PC-3 (cell line): ENCODE data around the gene CFD. TPM values are rescaled to one million over a fixed set of nuclear protein-coding genes. Genes with fewer than 3 reads are reported as not detected.

Experiments used
- ATAC-seq: fragments of 200-7000 bp; cut with Tn5 transposase; 2 replicates; pipeline ENCODE4 v1.9.1; 2020; ENCODE audit warnings: mild to moderate bottlenecking, moderate library complexity
- BruUV-seq: library from RNA; stranded (reverse); fragments of 400-500 nt; replicated peaks from 2 replicates; lab custom pipeline; 2021; lab: Mats Ljungman, UMichigan
- CTCF ChIA-PET: fragments of 300-600 bp; sonication (Branson Sonifier 250); formaldehyde crosslinking; loops from one replicate; lab custom pipeline; 2022; ENCODE audit warnings: antibody characterized with exemption; lab: Charles Lee
- POLR2A ChIA-PET: fragments of 300-600 bp; sonication (Branson Sonifier 250); formaldehyde crosslinking; loops from one replicate; lab custom pipeline; 2022; ENCODE audit warnings: antibody characterized with exemption; ENCODE audit not compliant: unreplicated experiment; lab: Charles Lee
- DNase-seq: peaks from one replicate; pipeline ENCODE4 v3.0.0-alpha.2; 2015
- H2AFZ ChIP-seq: fragments of 300-600 bp; sonication (generic); 2 replicates; pipeline ENCODE4 v1.6.0; 2016; ENCODE audit warnings: antibody characterized with exemption, low read length
- H3F3A ChIP-seq: fragments of 300-600 bp; sonication (generic); one replicate; pipeline ENCODE4 v1.6.0; 2017; ENCODE audit warnings: antibody characterized with exemption, low read length, control low read depth, mild to moderate bottlenecking; ENCODE audit not compliant: unreplicated experiment
- H3K27ac ChIP-seq: fragments of 300-600 bp; sonication (generic); 2 replicates; pipeline ENCODE4 v1.5.1; 2016; ENCODE audit warnings: mild to moderate bottlenecking, low read length
- H3K27me3 ChIP-seq: fragments of 300-600 bp; sonication (generic); 2 replicates; pipeline ENCODE4 v1.6.1; 2016; ENCODE audit warnings: low read length, mixed read lengths
- H3K36me3 ChIP-seq: fragments of 300-600 bp; sonication (generic); 2 replicates; pipeline ENCODE4 v1.6.1; 2016; ENCODE audit warnings: low read depth, mixed run types, low read length, mixed read lengths
- H3K4me1 ChIP-seq: fragments of 300-600 bp; sonication (generic); 2 replicates; pipeline ENCODE4 v1.5.1; 2016; ENCODE audit warnings: low read length; ENCODE audit not compliant: insufficient read depth
- H3K4me2 ChIP-seq: fragments of 300-600 bp; sonication (generic); 2 replicates; pipeline ENCODE4 v1.6.0; 2016; ENCODE audit warnings: low read length
- H3K4me3 ChIP-seq: fragments of 300-600 bp; sonication (generic); 2 replicates; pipeline ENCODE4 v1.5.1; 2016; ENCODE audit warnings: mild to moderate bottlenecking, low read length, mixed read lengths
- H3K79me2 ChIP-seq: fragments of 300-600 bp; sonication (generic); 2 replicates; pipeline ENCODE4 v1.6.1; 2017; ENCODE audit warnings: low read length, mixed read lengths
- H3K9ac ChIP-seq: fragments of 300-600 bp; sonication (generic); 2 replicates; pipeline ENCODE4 v1.6.0; 2016; ENCODE audit warnings: mild to moderate bottlenecking, low read length
- H3K9me2 ChIP-seq: fragments of 300-600 bp; sonication (generic); replicated peaks from 2 replicates; pipeline ENCODE4 v1.6.1; 2016; ENCODE audit warnings: mixed run types, low read length, mixed read lengths
- H3K9me3 ChIP-seq: fragments of 300-600 bp; sonication (generic); 2 replicates; pipeline ENCODE4 v1.6.1; 2016; ENCODE audit warnings: low read length, mixed read lengths
- H4K20me1 ChIP-seq: fragments of 300-600 bp; sonication (generic); 2 replicates; pipeline ENCODE4 v1.6.1; 2016; ENCODE audit warnings: low read length, mixed read lengths
- CTCF ChIP-seq: fragments of 300-600 bp; sonication (generic); conservative IDR thresholded peaks from 2 replicates; pipeline ENCODE4 v1.5.1; 2017; ENCODE audit warnings: antibody characterized with exemption, low read depth, mild to moderate bottlenecking, low read length
- EZH2 ChIP-seq: fragments of 300-600 bp; sonication (generic); IDR thresholded peaks from one replicate; pipeline ENCODE4 v1.6.1; 2017; ENCODE audit warnings: antibody characterized with exemption, mild to moderate bottlenecking, low read length; ENCODE audit not compliant: unreplicated experiment
- EZH2phosphoT487 ChIP-seq: fragments of 300-600 bp; sonication (generic); IDR thresholded peaks from 2 replicates; pipeline ENCODE4 v1.6.1; 2018; ENCODE audit warnings: mild to moderate bottlenecking, antibody characterized with exemption, low read length, borderline replicate concordance
- intact Hi-C: fragments of 100-400 bp; cut with micrococcal nuclease; formaldehyde crosslinking; loops from 2 replicates; pipeline ENCODE4 v1.9.0; 2023
- total RNA-seq: library from RNA; depleted of rRNA; stranded (reverse); fragments of >200 nt; gene quantifications from 2 replicates; pipeline ENCODE4 v1.2.3, GENCODE V29; 2014

CFD gene
- total RNA-seq, 1 experiment from 2014 or later, result 22.4 TPM

- BruUV-seq, result no TSS peak
- H3K27me3 ChIP-seq, result no peaks in the 10 kb centered on the region
- POLR2A ChIA-PET, result no interaction called here
- H3K4me2 ChIP-seq, result no peak overlapping the region
- H2AFZ ChIP-seq, result no peak overlapping the region
- no peaks in the 10 kb centered on the region for H3F3A ChIP-seq
- H4K20me1 ChIP-seq, result no peaks in the 10 kb centered on the region
- no peak overlapping the region for H3K9ac ChIP-seq
- no peak overlapping the region for H3K27ac ChIP-seq
- H3K4me3 ChIP-seq, result no peak overlapping the region
- H3K9me2 ChIP-seq, result no peaks in the 10 kb centered on the region
- CTCF ChIA-PET, result no interaction called here
- no peaks in the 10 kb centered on the region for H3K79me2 ChIP-seq
- no peaks in the 10 kb centered on the region for H3K9me3 ChIP-seq
- no peaks in the 10 kb centered on the region for H3K4me1 ChIP-seq
- intact Hi-C loops, result no loop called here
- TF ChIP-seq EZH2phosphoT487 (no peak), EZH2 (no peak)
- no peaks in the 10 kb centered on the region for H3K36me3 ChIP-seq
- ATAC-seq, result no peak
- no peak for DNase-seq
These were observed 34.6 kb upstream of the CFD start for GRCh38 chr19:824885-825284.

DNA sequence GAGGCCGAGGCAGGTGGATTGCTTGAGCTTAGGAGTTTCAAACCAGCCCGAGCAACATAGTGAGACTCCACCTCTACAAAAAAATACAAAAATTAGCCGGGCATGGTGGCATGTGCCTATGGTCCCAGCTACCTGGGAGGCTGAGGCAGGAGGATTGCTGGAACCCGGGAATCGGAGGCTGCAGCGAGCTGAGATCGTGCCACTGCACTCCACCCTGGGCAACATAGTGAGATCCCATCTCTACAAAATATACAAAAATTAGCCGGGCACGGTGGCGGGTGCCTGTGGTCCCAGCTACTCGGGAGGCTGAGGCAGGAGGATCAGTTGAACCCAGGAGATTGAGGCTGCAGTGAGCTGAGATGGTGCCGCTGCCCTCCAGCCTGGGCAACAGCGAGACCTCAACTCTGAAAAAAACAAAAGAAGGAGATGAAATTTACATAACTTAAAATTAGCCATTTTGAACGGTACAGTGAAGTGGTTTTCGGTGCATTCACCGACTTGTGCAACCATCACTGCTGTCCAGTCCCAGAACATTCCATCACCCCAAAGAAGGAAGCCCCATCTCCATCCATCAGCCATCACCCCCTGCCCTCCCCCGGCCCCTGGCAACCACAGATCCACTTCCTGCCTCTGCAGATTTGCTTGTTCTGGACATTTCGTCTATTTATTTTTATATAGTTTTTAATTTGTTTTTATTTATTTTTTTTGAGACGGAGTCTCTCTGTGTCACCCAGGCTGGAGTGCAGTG is 33.4 kb upstream of the CFD start:
- H4K20me1 ChIP-seq, result no peaks in the 10 kb centered on the region
- ChIA-PET CTCF (no interaction called here), POLR2A (no interaction called here)
- H3K4me2 ChIP-seq, result no peak overlapping the region
- H2AFZ ChIP-seq, result no peak overlapping the region
- H3K9ac ChIP-seq, result no peak overlapping the region
- BruUV-seq, result no TSS peak
- no peaks in the 10 kb centered on the region for H3K9me2 ChIP-seq
- no peaks in the 10 kb centered on the region for H3K4me1 ChIP-seq
- no peaks in the 10 kb centered on the region for H3K9me3 ChIP-seq
- DNase-seq (no peak), ATAC-seq (no peak)
- no peaks in the 10 kb centered on the region for H3K79me2 ChIP-seq
- no peaks in the 10 kb centered on the region for H3K27me3 ChIP-seq
- TF ChIP-seq CTCF (no peak), EZH2phosphoT487 (no peak), EZH2 (no peak)
- no peak overlapping the region for H3K4me3 ChIP-seq
- no peaks in the 10 kb centered on the region for H3F3A ChIP-seq
- H3K27ac ChIP-seq, result no peak overlapping the region
- intact Hi-C loops, result no loop called here
- H3K36me3 ChIP-seq, result no peaks in the 10 kb centered on the region

DNA sequence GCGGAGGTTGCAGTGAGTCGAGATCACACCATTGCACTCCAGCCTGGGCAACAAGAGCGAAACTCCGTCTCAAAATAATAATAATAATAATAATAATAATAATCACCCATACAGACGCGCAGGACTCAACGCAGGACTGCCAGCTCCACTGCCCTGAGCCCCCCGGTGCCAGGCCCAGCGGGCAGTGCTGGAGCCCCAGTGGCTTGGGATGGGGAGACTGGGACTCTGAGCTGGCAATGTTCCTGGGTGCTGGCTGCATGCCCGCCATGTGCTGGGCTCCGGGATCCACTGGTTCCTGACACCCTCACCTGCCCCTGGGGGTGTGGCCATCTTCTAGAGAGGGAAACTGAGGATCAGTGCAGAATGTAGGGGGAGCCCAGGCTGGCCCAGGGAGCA is 32.2 kb upstream of the CFD start:
- ATAC-seq, result no peak
- no peak for DNase-seq
- no peaks in the 10 kb centered on the region for H4K20me1 ChIP-seq
- intact Hi-C loops, result no loop called here
- no peak overlapping the region for H3K9ac ChIP-seq
- H3K4me1 ChIP-seq, result no peaks in the 10 kb centered on the region
- ChIA-PET POLR2A (no interaction called here), CTCF (no interaction called here)
- H3K27ac ChIP-seq, result no peak overlapping the region
- BruUV-seq, result no TSS peak
- TF ChIP-seq EZH2 (no peak), EZH2phosphoT487 (no peak), CTCF (no peak)
- H2AFZ ChIP-seq, result no peak overlapping the region
- no peaks in the 10 kb centered on the region for H3K27me3 ChIP-seq
- no peak overlapping the region for H3K4me3 ChIP-seq
- H3K36me3 ChIP-seq, result no peaks in the 10 kb centered on the region
- no peak overlapping the region for H3K4me2 ChIP-seq
- no peaks in the 10 kb centered on the region for H3F3A ChIP-seq
- no peaks in the 10 kb centered on the region for H3K9me3 ChIP-seq
- no peaks in the 10 kb centered on the region for H3K9me2 ChIP-seq
- no peaks in the 10 kb centered on the region for H3K79me2 ChIP-seq
